K562 treated with DMSO at 1 percent for 24 hours (cell line): ENCODE measurements around the gene SERPINB3. TPM values are rescaled to one million over a fixed set of nuclear protein-coding genes. Genes with fewer than 3 reads are reported as not detected.

ENCODE experiments used
- total RNA-seq: library from RNA; unstranded; fragments of 300-600 nt; gene quantifications from 2 replicates; pipeline ENCODE4 v1.2.3, GENCODE V29; 2022; ENCODE audit warnings: low read depth; ENCODE audit not compliant: insufficient read depth

SERPINB3 gene
- not detected in 2 replicates for total RNA-seq

GRCh38 chr18:63661750-63662149 lies at the start of gene SERPINB3:
Gene SERPINB3, minus strand, starts transcription at chr18:63661893. Its CDS starts 677 bp downstream, at chr18:63661216.

DNA sequence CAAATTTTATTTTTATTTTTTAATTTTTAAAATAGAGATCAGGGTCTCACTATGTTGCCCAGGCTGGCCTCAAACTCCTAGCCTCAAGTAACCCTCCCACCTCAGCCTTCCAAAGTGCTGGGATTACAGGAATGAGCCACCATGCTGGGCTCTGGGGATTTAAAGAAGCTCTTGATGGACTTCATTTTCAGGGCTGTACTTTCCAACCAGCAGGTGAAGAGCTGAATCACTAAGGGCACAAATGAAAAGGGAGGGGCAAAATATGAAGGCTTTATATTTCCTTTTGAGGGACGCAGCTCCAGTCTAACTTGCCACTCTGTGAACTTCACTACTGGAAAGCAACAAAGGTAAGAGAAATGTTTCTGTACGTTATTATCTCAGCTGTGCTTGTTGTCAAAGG lies 41.0 kb upstream of the SERPINB3 start, which contains the start of gene SERPINB11:
Gene SERPINB11 (plus strand): TSS at position 301 of the 400 bp plus-strand sequence. CDS start 7,234 bp downstream, outside the sequence.

DNA sequence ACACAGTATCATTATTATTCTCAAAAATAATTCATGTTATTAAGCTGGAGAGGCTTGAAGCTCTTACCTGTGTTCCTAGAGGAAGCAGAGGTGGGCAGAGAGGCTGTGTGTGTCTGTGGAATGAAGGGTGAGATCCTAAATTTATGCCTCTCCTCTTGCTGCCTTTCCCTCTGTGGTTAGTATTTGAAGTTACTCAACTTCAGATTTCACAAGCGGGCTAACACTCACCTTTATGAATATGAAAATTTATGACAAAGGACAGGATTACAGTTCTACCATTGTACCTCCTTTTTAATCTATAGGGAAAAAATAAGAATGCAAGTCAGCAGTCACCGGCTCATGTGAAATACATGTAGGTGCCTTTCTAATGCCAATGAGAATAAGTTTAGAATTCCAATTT lies 17.6 kb downstream of the SERPINB3 start, which contains the start of gene SERPINB4:
Gene SERPINB4 (minus strand): TSS at position 115 of the 400 bp plus-strand sequence. CDS start 679 bp downstream, outside the sequence.

Other genes with a start within 250 kb of the SERPINB3 start
- gene VPS4B, start 239.4 kb downstream of the SERPINB3 start, total RNA-seq: 7.3 and 9.0 TPM in 2 replicates
- gene SERPINB5, start 184.9 kb downstream of the SERPINB3 start, total RNA-seq: 0.17 and 0.29 TPM in 2 replicates
- not detected in 2 replicates for gene SERPINB12, start 119.5 kb downstream of the SERPINB3 start, total RNA-seq
- not detected in 2 replicates for gene SERPINB13, start 74.5 kb downstream of the SERPINB3 start, total RNA-seq
- not detected in 2 replicates for gene SERPINB4, start 17.6 kb downstream of the SERPINB3 start, total RNA-seq
- gene SERPINB11, start 41.1 kb upstream of the SERPINB3 start, total RNA-seq: not detected in 2 replicates
- gene SERPINB7, start 113.5 kb upstream of the SERPINB3 start, total RNA-seq: not detected in 2 replicates
- not detected in 2 replicates for gene SERPINB2, start 225.8 kb upstream of the SERPINB3 start, total RNA-seq
- gene SERPINB10, start 246.1 kb upstream of the SERPINB3 start, total RNA-seq: not detected in 2 replicates